HT1080 (cell line): ENCODE results near the gene TUBB4A. TPM values are rescaled to one million over a fixed set of nuclear protein-coding genes. Genes with fewer than 3 reads are reported as not detected.

Source experiments
- DNase-seq: peaks from one replicate; pipeline ENCODE4 v3.0.0-alpha.2; 2015; ENCODE audit warnings: low read depth
- total RNA-seq: library from RNA; depleted of rRNA; stranded (reverse); fragments of >200 nt; shearing (Covaris generic); gene quantifications from 2 replicates; pipeline ENCODE4 v1.2.3, GENCODE V29; 2014

TUBB4A gene
- total RNA-seq, 1 experiment from 2014 or later = 1.9 TPM

DNA sequence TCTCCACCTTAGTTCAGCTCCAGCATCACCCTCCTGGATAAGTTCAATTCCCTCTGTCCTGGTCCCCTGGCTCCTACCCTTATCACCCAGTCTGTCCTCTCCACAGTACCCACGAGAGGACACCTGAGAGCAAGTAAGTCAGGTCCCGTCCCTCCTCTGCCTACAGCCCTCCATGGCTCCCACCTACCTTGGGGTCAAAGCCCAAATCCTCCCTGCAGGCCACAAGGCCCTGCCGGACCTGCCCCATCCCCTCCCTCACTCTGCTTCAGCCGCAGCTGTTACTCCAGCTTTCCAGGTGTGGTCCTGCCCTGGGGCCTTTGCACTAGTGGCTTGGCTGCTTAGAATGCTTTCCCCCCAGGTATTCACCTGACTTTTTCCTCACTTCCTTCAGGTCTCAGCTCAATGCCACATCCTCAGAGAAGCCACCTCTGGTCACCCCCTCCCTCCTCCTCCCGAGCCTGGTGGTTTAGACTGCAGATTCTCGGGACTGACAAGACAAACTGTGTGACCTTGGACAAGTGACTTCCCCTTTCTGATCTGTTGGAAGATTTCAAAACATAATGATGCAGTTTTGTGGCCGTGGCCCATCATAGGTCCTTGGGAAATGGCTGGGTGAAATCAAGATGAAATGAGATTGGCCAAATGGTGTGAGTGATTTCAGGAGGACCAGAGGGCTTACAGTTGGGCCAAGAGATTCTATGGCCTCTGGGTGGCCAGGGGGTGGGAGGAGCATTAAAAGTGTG lies 3.6 kb downstream of the TUBB4A start:
- no peak for DNase-seq

DNA sequence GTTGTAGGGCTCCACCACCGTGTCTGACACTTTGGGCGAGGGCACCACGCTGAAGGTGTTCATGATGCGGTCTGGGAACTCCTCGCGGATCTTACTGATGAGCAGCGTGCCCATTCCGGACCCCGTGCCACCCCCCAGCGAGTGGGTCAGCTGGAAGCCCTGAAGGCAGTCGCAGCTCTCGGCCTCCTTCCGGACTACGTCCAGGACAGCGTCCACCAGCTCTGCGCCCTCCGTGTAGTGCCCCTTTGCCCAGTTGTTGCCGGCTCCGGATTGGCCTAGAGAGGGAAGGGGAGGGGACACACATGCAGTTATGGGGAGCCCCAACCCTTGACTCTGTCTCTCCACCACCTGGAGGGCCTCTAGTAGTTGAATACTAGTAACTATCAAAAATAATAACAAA lies 6.2 kb downstream of the TUBB4A start:
- DNase-seq = no peak

DNA sequence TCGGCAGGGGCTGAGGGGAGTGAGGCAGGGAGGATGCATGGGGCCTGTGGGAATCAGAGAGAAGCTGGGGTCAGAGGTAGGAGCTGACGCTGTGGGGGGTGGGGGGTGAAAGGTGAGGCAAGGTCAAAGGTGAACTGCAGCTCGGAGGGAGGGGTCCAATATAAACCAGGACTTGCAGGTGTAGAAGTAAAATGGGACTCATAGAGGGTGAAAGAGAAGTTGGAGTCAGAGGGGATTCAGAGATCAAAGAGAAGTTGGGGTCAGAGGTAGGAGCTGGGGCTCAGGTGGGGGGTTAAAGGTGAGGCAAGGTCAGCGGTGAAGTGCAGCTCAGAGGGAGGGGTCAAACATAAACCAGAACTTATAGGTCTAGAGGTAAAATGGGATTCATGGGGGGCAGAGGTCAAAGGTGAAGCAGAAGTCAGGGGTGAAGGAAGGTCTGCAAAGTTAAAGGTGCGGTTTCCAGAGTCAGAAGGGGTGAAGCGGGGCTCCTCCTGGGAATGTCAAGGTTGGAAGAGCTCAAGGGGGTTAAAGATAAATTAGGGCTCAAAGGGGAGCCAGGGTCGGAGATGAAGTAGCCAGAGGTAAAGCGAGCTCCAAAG lies 7.6 kb downstream of the TUBB4A start:
- no peak for DNase-seq

DNA sequence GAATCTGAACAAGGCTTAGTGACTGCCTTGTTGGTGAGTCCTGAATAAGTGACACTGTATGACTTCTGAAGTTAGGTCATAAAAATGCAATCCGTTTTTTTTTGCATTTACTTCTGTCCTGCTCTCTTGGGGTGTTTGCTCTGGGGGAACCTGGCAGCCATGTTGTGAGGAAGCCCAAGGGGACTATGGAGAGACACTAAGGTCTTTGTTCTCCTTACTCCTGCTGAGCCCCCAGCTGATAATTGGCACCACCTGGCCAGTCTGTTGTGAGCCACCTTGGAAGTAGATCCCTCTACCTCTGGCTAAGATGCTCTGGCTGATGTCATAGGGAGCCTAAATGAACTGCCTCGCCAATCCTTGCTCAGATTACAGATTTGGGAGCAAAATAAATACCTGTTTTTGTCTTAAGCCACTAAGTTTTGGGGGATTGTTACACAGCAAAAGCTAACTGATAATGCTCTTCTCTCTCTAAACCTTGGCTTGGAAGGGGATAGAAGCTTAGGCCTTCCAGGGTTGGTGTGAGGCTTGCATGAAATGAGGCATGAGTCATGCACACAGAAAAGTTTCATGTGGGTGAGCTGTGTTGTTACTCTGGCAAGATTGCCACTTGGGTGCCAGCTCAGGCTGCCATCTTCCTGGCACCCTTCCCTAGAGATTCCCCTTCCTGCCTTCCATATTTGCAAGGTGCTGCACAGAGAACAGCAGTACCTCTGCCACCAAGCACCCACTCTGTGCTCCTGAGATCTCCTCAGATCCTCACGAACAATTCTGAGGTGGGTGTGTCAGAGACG lies 10.1 kb downstream of the TUBB4A start:
- DNase-seq = no peak

DNA sequence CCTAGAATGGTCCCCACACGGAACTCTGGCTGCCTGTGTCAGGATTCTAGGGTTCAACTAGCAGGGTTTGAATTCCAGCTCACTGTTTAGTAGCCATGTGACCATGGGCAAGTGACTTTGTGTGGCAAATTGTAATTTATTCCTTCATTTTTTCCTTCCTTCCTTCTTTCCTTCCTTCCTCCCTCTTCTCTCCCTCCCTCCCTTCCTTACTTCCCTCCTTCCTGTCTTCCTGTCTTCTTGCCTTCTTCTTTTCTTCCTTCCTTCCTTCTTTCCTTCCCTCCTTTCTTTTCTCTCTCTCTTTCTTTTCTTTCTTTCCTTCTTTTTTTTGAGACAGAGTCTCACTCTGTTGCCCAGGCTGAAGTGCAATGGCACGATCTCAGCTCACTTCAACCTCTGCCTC lies 12.0 kb downstream of the TUBB4A start:
- no peak for DNase-seq

DNA sequence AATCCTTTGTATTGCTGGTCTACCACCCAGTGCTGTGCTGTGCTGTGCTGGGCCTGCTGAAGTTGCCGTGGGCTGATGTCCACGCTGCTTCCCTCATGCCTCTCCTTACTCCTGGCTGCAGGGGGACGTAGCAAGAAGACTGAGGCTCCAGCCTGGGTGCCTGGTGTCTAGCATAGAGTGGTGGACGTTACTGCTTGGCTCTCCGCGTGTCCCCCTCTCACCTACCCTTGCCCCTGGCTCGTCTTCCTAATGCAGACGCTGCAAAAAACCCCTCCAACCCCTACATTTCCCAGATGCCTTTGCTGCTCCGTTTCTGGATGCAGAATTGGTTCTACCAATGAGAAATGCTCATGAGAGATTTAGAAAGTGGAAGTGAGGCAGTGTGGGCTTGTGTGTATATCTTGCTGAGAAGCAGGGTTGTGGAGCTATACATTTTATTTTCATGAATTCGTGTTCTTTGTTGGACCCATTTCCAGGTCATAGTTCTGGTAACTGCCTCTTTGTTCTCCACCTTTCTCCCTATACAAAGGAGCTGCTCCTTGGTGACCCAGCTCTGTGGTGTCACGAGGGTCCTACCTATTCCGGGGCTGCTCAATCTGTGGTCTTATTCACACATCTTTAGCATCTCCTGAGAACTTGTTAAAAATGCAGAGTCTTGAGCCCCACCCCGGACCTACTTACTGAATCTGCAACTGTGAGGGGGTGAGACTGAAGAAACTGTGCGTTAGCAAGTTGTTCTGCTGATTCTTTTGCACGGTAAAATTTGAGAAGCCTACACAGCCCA lies 12.6 kb downstream of the TUBB4A start:
- DNase-seq = no peak

DNA sequence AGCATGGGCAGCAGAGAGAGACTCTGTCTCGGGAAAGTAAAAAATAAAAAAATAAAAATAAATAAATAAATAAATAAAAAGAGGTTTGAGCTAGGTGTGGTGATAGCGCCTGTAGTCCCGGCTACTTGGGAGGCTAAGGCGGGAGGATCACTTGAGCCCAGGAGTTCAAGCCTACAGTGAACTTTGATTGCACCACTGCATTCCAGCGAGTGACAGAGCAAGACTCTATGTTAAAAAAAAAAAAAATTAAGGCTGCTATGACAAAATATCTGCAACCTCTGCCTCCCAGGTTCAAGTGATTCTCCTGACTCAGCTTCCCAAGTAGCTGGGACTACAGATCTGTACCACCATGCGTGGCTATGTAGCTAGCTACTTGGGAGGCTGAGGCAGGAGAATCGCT lies 17.3 kb downstream of the TUBB4A start:
- no peak for DNase-seq

DNA sequence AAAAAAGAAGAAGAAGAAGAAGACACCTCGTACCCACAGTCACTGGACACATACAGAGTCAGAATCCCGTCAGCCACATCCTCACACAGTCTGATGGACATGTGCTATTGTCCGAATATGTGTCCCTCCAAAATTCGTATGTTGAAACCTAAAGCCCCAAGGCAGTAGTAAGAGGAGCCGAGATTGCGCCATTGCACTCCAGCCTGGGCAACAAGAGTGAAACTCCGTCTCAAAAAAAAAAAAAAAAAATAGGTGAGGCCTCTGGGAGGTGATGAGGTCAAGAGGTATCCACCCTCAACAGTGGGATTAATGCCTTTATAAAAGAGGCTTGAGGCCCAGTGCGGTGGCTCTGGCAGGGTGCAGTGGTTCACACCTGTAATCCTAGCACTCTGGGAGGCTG lies 17.9 kb downstream of the TUBB4A start:
- DNase-seq = no peak

DNA sequence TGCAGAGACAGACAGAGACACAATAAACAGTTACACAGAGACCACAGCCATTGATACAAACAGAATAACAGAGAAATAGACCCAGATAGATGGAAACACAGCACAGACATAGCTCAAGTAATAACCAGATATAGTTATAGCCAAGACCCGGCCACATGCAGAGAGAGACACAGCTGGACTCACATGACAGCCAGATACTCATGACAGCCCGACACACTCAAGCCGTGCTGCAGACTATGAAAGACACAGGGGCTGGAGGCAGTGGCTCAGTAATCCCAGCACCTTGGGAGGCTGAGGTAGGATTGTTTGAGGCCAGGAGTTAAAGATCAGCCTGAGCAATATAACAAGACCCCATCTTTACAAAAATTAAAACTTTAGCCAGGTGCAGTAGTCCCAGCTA lies 18.9 kb downstream of the TUBB4A start:
- DNase-seq = no peak

DNA sequence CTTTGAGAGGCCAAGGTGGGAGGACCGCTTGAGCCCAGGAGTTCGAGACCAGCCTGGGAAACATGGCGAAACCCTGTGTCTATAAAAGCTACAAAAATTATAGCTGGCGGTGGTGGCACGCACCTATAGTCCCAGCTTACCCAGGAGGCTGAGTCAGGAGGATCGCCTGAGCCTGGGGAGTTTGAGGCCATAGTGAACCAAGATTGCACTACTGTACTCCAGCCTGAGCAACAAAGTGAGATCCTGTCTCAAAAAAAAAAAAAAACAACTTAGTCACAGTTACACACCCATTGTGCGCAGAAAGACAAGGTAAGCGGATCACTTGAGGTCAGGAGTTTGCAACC lies 19.8 kb downstream of the TUBB4A start:
- no peak for DNase-seq

DNA sequence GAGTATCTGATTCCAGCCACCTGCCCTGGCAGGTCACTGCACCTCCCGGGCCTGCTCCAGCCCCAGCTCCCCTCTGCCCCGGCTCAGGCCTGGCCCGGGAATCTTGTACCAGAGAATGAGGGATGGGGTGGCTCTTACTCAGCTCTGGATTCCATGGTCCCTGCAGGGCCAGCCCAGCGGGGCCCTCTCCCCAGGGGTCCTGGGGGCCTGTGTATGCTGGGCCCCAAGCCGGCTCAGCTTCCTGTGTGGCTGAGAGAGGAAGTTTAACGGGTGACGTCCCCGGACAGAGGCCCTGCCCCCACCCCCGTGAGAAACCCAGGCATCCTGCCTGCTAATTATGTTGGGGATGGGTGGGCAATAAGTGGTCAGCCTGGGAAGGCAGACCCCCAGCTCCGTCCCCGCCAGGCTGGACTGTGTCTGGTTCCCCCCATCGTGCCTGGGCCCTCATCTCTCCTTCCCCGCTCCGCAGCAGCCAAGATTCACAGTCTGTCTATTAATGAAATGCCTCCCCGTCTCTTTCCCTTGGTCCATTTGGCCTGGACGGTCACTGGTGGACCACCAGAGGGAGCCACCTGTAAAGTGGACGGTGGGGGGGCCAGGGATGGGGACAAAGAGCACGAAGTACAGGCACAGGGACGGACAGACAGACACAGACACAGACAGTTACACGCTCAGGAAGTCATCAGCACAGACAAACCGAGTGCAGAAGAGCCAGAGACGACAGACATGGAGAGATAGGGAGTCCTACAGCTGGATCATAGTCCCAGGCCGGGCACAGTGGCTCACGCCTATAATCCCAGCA lies 20.4 kb downstream of the TUBB4A start, which contains the start of gene DENND1C:
TSS of gene DENND1C (minus strand) at position 247 of the 802 bp plus-strand sequence. CDS start at position 155, 92 bp downstream.
- no peak for DNase-seq

DNA sequence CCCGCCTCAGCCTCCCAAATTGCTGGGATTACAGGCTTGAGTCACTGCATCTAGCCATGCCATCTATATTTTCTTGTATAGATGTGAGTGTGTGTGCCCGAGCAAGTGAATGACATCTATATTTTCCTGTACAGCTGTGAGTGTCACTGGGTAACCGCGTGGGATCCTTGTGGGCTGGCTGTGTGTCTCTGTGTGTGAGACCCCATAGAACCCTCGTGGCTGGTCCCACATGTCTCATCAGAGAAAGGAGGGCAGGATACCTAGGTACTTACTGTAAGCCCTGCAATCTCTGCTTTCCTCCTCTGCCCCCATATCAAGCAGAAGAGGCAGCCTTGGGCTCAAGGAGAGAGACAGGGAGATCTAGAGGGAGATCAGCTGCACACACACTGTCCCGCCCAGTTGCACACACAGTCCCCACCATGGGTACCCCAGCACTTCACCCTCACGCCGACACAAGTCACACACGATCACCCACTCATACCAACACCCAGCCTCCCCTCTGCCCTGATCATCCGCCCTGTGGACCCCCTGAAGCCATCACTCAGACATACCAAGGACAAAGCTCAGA lies 21.2 kb downstream of the TUBB4A start:
- DNase-seq = no peak

DNA sequence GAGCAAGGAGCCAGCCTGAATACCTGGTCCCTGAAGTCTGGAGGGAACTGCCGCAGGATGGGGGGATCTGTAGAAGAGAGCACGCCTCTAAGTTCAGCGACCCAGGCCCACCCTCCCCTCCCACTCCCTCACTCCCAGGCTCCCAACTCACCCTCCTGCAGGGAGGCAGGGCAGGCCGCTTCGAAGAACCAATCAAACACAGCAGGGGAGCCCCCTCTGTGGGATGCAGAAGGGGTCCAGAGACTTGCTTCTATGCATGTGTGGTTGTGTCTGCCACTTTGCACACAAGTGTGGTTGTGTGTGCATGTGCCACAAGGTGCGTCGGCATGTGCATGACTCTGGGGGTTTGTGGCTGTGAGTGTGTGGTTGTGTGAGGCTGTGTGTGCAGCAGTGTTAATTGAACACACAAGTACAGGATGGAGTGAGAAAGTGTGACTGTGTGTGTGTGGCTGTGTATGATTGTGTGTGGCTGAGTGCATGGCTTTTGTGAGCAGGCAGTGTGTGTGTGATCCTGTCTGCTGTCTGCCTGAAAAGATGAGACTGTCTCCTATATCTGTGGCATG lies 22.2 kb downstream of the TUBB4A start:
- DNase-seq = no peak

DNA sequence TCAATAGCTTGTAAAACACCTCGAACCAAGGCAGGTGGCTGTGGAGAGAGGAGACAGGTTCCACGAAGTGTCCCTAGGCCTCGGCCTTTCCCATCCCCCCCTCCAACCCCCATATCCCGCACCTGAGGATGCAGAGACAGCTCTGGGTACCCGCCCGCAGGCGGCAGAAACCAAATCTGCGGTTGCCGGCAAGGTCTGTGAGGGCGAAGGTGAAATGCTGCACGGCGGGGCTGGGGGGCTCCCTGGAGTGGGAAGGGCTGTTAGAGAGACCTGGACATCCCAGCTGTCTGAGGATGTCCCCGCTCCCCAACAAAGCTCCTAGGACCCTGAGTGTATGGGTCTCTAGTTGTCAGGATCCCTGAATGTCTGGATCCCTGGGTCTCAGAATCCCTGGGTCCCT lies 23.3 kb downstream of the TUBB4A start:
- DNase-seq = no peak

DNA sequence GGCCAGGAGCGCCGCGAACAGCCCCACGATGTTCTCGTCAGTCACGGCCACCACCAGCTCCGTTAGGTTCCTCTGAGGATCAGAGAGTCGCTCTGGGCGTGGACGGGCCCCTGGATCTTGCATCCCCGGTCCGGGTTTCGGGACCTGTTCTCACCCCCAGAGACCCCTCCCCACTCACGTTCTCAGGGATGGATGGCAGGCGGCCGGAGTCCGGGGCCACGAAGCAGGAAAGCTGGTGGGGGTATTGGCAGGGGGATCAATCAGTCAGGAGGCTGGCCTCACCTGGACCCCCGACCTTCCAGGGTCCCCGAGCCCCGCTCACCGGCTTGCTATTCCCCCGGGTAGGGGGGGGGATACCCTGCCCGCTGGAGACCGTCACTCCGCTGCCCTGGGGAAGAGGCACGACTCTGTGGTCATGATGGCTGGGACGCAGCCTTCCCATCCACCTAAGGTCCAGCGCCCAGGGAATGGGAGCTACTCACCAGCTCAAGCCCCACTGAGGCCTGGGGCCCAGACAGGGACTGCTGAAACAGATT lies 25.1 kb downstream of the TUBB4A start:
- no peak for DNase-seq

DNA sequence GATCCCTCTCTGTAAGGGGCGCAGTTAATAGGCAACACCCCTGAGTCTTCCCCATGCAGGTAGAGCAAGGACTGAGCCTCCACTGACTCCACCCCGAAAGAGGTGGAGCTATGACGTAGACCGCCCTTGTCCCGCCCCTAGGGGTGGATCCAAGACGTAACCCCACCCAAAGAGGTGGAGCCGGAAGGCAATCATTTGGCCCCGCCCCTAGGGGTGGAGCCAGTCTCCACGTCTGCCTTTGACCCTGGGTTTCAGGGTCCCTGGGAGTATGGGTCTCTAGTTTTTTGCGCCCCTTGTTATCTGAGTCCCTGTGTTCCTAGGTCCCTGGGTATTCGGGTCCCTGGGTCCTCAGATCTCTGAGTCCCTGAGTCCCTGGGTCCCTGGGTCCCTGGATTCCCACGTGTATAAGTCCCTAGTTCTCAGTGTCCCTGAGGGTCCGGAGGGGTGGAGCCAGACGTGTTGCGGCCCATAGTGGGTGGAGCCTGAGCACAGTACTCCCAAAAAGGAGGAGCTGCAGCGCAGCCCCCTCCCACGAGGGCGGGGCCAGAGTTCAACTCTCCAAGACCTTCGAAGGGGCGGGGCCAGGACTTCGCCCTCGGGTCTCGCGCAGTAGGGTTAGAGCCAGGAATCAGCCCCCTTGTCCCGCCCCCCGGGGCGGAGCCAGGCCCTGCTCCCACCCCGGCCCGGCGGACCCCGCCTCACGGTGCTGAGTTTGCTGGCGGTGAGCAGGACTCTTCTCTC lies 25.8 kb downstream of the TUBB4A start:
- no peak for DNase-seq

DNA sequence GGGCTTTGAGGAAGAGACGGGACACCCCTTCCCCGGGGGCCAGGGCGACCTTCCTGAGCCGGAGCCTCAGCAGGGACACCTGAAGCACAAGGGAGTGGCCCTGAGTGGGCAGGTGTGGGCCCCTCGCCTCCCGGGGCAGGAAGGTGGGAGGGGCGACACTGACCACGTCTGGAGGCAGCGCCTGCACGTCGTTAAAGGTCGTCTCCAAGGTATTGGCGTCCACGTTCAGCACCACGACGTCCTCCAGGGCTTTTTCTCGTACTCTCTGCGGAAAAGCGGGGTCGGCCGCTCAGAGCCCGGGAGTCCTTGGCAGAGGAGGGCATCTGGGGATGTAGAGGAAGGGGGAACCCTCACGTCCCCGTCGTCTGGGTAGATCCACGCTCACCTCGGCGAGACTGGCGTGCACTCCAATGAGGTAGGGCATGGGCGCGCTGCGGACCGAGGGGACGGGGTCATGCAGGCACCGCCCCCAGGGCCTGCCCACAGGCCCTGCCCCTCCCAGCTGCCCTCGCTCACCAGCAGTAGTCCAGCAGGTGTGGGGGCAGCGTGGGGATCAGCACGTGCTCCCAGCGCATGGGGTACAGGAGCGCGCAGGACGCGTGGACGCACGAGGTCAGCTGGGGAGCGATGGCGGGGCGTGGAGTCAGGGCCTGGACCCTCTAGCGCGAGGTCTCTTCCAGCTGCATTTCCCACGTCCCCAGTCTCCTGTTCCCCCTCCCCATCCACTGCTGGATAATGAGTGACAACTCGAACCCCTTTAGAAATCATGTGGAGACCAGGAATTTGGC lies 26.6 kb downstream of the TUBB4A start:
- DNase-seq = no peak

DNA sequence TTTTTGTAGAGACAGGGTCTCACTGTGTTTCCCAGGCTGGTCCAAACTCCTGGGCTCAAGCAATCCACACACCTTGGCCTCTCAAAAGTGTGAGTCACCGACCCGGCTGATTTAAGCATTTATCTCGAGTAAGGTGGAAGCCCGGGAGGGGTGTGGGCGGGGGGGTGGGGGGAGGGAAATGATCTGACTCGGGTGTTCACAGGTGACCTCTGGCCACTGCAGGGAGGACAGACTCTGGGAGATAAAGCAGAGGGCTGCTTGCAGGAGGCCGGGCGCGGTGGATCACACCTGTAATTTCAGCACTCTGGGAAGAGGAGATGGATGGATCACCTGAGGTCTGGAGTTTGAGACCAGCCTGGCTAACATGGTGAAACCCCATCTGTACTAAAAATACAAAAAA lies 28.5 kb downstream of the TUBB4A start:
- no peak for DNase-seq
